Ishikawa (cell line): ENCODE data around the gene CCDC81.
A peak's percentile ranks its signal among the peaks of the same experiment; 100 is the strongest.

Experiments
- CEBPB ChIP-seq: IDR thresholded peaks from 2 replicates; pipeline ENCODE4 v1.6.1; 2012
- CREB1 ChIP-seq: IDR thresholded peaks from 2 replicates; pipeline ENCODE4 v1.6.1; 2012; ENCODE audit warnings: low read depth
- EGR1 ChIP-seq: IDR thresholded peaks from 2 replicates; pipeline ENCODE4 v1.6.1; 2012
- EP300 ChIP-seq: IDR thresholded peaks from 2 replicates; pipeline ENCODE4 v1.6.1; 2012; ENCODE audit warnings: borderline replicate concordance
- FOXM1 ChIP-seq: IDR thresholded peaks from 2 replicates; pipeline ENCODE4 v1.6.1; 2012; ENCODE audit warnings: low read depth, borderline replicate concordance
- MAX ChIP-seq: IDR thresholded peaks from 2 replicates; pipeline ENCODE4 v1.6.1; 2012
- NFIC ChIP-seq: IDR thresholded peaks from 2 replicates; pipeline ENCODE4 v1.6.1; 2012
- RAD21 ChIP-seq: IDR thresholded peaks from 2 replicates; pipeline ENCODE4 v1.6.1; 2012; ENCODE audit warnings: low read depth
- REST ChIP-seq: IDR thresholded peaks from 2 replicates; pipeline ENCODE4 v1.6.1; 2012; ENCODE audit warnings: low read depth, mild to moderate bottlenecking
- TAF1 ChIP-seq: IDR thresholded peaks from 2 replicates; pipeline ENCODE4 v1.6.1; 2012; ENCODE audit warnings: low read depth, mild to moderate bottlenecking
- TCF12 ChIP-seq: IDR thresholded peaks from 2 replicates; pipeline ENCODE4 v1.6.1; 2012; ENCODE audit warnings: low read depth
- TEAD4 ChIP-seq: IDR thresholded peaks from 2 replicates; pipeline ENCODE4 v1.6.1; 2012
- USF1 ChIP-seq: IDR thresholded peaks from 2 replicates; pipeline ENCODE4 v1.6.1; 2012
- YY1 ChIP-seq: IDR thresholded peaks from 2 replicates; pipeline ENCODE4 v1.6.1; 2012; ENCODE audit warnings: low read depth
- ZBTB7A ChIP-seq: IDR thresholded peaks from 2 replicates; pipeline ENCODE4 v1.6.1; 2012; ENCODE audit warnings: low read depth

CCDC81 gene

GRCh38 chr11:86418106-86418505 is 43.4 kb downstream of the CCDC81 start:
- no peak for TF ChIP-seq TCF12
- no peak for TF ChIP-seq TEAD4
- TF ChIP-seq USF1: no peak
- TF ChIP-seq YY1: no peak
- TF ChIP-seq FOXM1: no peak
- TF ChIP-seq TAF1: no peak
- TF ChIP-seq CREB1: no peak
- TF ChIP-seq CEBPB: no peak
- TF ChIP-seq EGR1: no peak
- TF ChIP-seq ZBTB7A: no peak
- no peak for TF ChIP-seq EP300
- TF ChIP-seq NFIC: no peak
- TF ChIP-seq RAD21: no peak

- TF ChIP-seq REST: no peak
- no peak for TF ChIP-seq CREB1
- TF ChIP-seq TCF12: no peak
- no peak for TF ChIP-seq USF1
- TF ChIP-seq TAF1: no peak
- no peak for TF ChIP-seq NFIC
- no peak for TF ChIP-seq EP300
- no peak for TF ChIP-seq FOXM1
- no peak for TF ChIP-seq ZBTB7A
- no peak for TF ChIP-seq CEBPB
- TF ChIP-seq RAD21: no peak
- TF ChIP-seq YY1: no peak
- TF ChIP-seq TEAD4: no peak
- no peak for TF ChIP-seq EGR1
- no peak for TF ChIP-seq MAX
Measured at GRCh38 chr11:86418513-86418912, 43.8 kb downstream of the CCDC81 start.

GRCh38 chr11:86418917-86419316 is 44.2 kb downstream of the CCDC81 start:
- TF ChIP-seq TEAD4: no peak
- no peak for TF ChIP-seq YY1
- peak; percentile 44 for TF ChIP-seq RAD21
- TF ChIP-seq CREB1: no peak

GRCh38 chr11:86421946-86422345 is 47.3 kb downstream of the CCDC81 start:
- TF ChIP-seq CEBPB: no peak
- TF ChIP-seq MAX: no peak
- no peak for TF ChIP-seq YY1
- TF ChIP-seq EP300: no peak
- no peak for TF ChIP-seq USF1
- TF ChIP-seq FOXM1: no peak
- no peak for TF ChIP-seq TCF12
- no peak for TF ChIP-seq TEAD4
- no peak for TF ChIP-seq NFIC
- TF ChIP-seq ZBTB7A: no peak

GRCh38 chr11:86422371-86422770 is 47.7 kb downstream of the CCDC81 start:
- no peak for TF ChIP-seq USF1
- TF ChIP-seq CEBPB: no peak
- TF ChIP-seq CREB1: no peak
- no peak for TF ChIP-seq REST
- no peak for TF ChIP-seq FOXM1

- TF ChIP-seq RAD21 (no peak), ZBTB7A (no peak), TEAD4 (no peak), USF1 (no peak), EP300 (no peak), YY1 (no peak), MAX (no peak), REST (no peak), CEBPB (no peak), TAF1 (no peak), CREB1 (no peak)
Measured at GRCh38 chr11:86427441-86427840, 52.8 kb downstream of the CCDC81 start.
